ENCODE results near the gene OR2T27. TPM values are rescaled to one million over a fixed set of nuclear protein-coding genes. Genes with fewer than 3 reads are reported as not detected.
"Not testable (repeated sequence)": the region's sequence is repeated elsewhere in the genome, so short reads cannot be mapped to it uniquely, and the experiment has no call there.

Gene OR2T27
- not detected for polyA plus RNA-seq
- long read RNA-seq, donor 1 = 0 reads
- long read RNA-seq, donor 2 = 0 reads
- long read RNA-seq, donor 3 = 0 reads
- long read RNA-seq, donor 4 = 0 reads
- long read RNA-seq, donor 5 = 0 reads
- long read RNA-seq, donor 6 = 0 reads
- long read RNA-seq, donor 7 = 0 reads
- long read RNA-seq, donor 8 = 0 reads
- long read RNA-seq, donor 9 = 0 reads
- long read RNA-seq, donor 10 = 0 reads

GRCh38 chr1:248655354-248655753, at the start of gene OR2T27:
Gene OR2T27, minus strand, starts transcription at chr1:248655528. Its CDS starts 4,644 bp downstream, at chr1:248650884.
- H3K27me3 ChIP-seq (ENCODE audit: control insufficient read depth in 3 of 3, insufficient read depth in 3 of 3, low read length in 3 of 3); H3K4me1 ChIP-seq (ENCODE audit: control insufficient read depth in 3 of 3, insufficient read depth in 2 of 3, low read depth in 1 of 3, low read length in 2 of 3); H3K9me3 ChIP-seq (ENCODE audit: control insufficient read depth in 2 of 2, insufficient read depth in 1 of 2, low read depth in 1 of 2, low read length in 1 of 2); H3K4me3 ChIP-seq (ENCODE audit: low read depth in 1 of 3, low read length in 3 of 3); H3K36me3 ChIP-seq (ENCODE audit: control insufficient read depth in 3 of 3, insufficient read depth in 2 of 3, low read depth in 1 of 3, low read length in 3 of 3); FAIRE-seq; H3K27ac ChIP-seq (ENCODE audit: low read depth in 1 of 3, low read length in 2 of 3); DNase-seq: not testable (repeated sequence)
- 77 to 100% methylated on average over 1 to 3 of the region's 3 CpGs; no CpG with 5 or more reads in 1 of the 3 donors for WGBS, 3 donors

- no peak for FAIRE-seq
- WGBS, 3 donors = 14 to 58% (median 25%) methylated on average over 2 of the region's 2 CpGs
Observed at GRCh38 chr1:248704606-248705005, 49.3 kb upstream of the OR2T27 start.

GRCh38 chr1:248703674-248704073, 48.3 kb upstream of the OR2T27 start:
- Histone ChIP-seq H3K27me3 (ENCODE audit: control insufficient read depth in 3 of 3, insufficient read depth in 3 of 3, low read length in 3 of 3) (no peaks in the 10 kb centered on the region), H3K4me3 (ENCODE audit: low read depth in 1 of 3, low read length in 3 of 3) (no peak overlapping the region), H3K36me3 (ENCODE audit: control insufficient read depth in 3 of 3, insufficient read depth in 2 of 3, low read depth in 1 of 3, low read length in 3 of 3) (no peaks in the 10 kb centered on the region), H3K27ac (ENCODE audit: low read depth in 1 of 3, low read length in 2 of 3) (no peak overlapping the region), H3K4me1 (ENCODE audit: control insufficient read depth in 3 of 3, insufficient read depth in 2 of 3, low read depth in 1 of 3, low read length in 2 of 3) (peaks cover 0 to 2% (median 0%) of the 10 kb centered on the region in 3 donors), H3K9me3 (ENCODE audit: control insufficient read depth in 2 of 2, insufficient read depth in 1 of 2, low read depth in 1 of 2, low read length in 1 of 2) (peaks cover 0 to 16% of the 10 kb centered on the region in 2 donors)
- WGBS, 3 donors = 30 to 55% (median 41%) methylated on average over 2 of the region's 2 CpGs
- FAIRE-seq = no peak
- peak in 1 of 2 donors; percentile 25 for DNase-seq

More at GRCh38 chr1:248704606-248705005, 49.3 kb upstream of the OR2T27 start:
- DNase-seq = peak; percentile 60 to 93
- Histone ChIP-seq H3K27me3 (ENCODE audit: control insufficient read depth in 3 of 3, insufficient read depth in 3 of 3, low read length in 3 of 3) (no peaks in the 10 kb centered on the region), H3K27ac (ENCODE audit: low read depth in 1 of 3, low read length in 2 of 3) (peak overlapping the region in 2 of 3 donors; percentile 9 to 39), H3K4me1 (ENCODE audit: control insufficient read depth in 3 of 3, insufficient read depth in 2 of 3, low read depth in 1 of 3, low read length in 2 of 3) (peaks cover 0 to 2% (median 0%) of the 10 kb centered on the region in 3 donors), H3K4me3 (ENCODE audit: low read depth in 1 of 3, low read length in 3 of 3) (no peak overlapping the region), H3K9me3 (ENCODE audit: control insufficient read depth in 2 of 2, insufficient read depth in 1 of 2, low read depth in 1 of 2, low read length in 1 of 2) (peaks cover 0 to 16% of the 10 kb centered on the region in 2 donors), H3K36me3 (ENCODE audit: control insufficient read depth in 3 of 3, insufficient read depth in 2 of 3, low read depth in 1 of 3, low read length in 3 of 3) (no peaks in the 10 kb centered on the region)

- peaks cover 0 to 16% of the 10 kb centered on the region in 2 donors for H3K9me3 ChIP-seq (ENCODE audit: control insufficient read depth in 2 of 2, insufficient read depth in 1 of 2, low read depth in 1 of 2, low read length in 1 of 2)
- DNase-seq (no peak), FAIRE-seq (no peak)
- H3K4me3 ChIP-seq (ENCODE audit: low read depth in 1 of 3, low read length in 3 of 3) = no peak within 1 kb of the TSS
- H3K4me1 ChIP-seq (ENCODE audit: control insufficient read depth in 3 of 3, insufficient read depth in 2 of 3, low read depth in 1 of 3, low read length in 2 of 3) = peaks cover 0 to 2% (median 0%) of the 10 kb centered on the region in 3 donors
- H3K36me3 ChIP-seq (ENCODE audit: control insufficient read depth in 3 of 3, insufficient read depth in 2 of 3, low read depth in 1 of 3, low read length in 3 of 3) = no peaks in the 10 kb centered on the region
- H3K27me3 ChIP-seq (ENCODE audit: control insufficient read depth in 3 of 3, insufficient read depth in 3 of 3, low read length in 3 of 3) = no peaks in the 10 kb centered on the region
- H3K27ac ChIP-seq (ENCODE audit: low read depth in 1 of 3, low read length in 2 of 3) = no peak within 1 kb of the TSS
- WGBS, 3 donors = 65 to 82% (median 71%) methylated on average over 1 of the region's 1 CpG
Observed at GRCh38 chr1:248702714-248703113, 47.4 kb upstream of the OR2T27 start, which contains the start of gene OR14I1. Gene OR14I1, minus strand, starts transcription at chr1:248702766.

- WGBS, 3 donors = 60 to 71% (median 67%) methylated on average over 1 of the region's 1 CpG
Observed at GRCh38 chr1:248699099-248699498, 43.8 kb upstream of the OR2T27 start.

GRCh38 chr1:248697907-248698306, 42.6 kb upstream of the OR2T27 start:
- Histone ChIP-seq H3K27ac (ENCODE audit: low read depth in 1 of 3, low read length in 2 of 3) (no peak overlapping the region), H3K4me3 (ENCODE audit: low read depth in 1 of 3, low read length in 3 of 3) (no peak overlapping the region), H3K4me1 (ENCODE audit: control insufficient read depth in 3 of 3, insufficient read depth in 2 of 3, low read depth in 1 of 3, low read length in 2 of 3) (peaks cover 0 to 5% (median 0%) of the 10 kb centered on the region in 3 donors), H3K36me3 (ENCODE audit: control insufficient read depth in 3 of 3, insufficient read depth in 2 of 3, low read depth in 1 of 3, low read length in 3 of 3) (no peaks in the 10 kb centered on the region), H3K27me3 (ENCODE audit: control insufficient read depth in 3 of 3, insufficient read depth in 3 of 3, low read length in 3 of 3) (peaks cover 0 to 2% (median 0%) of the 10 kb centered on the region in 3 donors), H3K9me3 (ENCODE audit: control insufficient read depth in 2 of 2, insufficient read depth in 1 of 2, low read depth in 1 of 2, low read length in 1 of 2) (no peaks in the 10 kb centered on the region)
- 57 to 74% (median 66%) methylated on average over 6 of the region's 6 CpGs for WGBS, 3 donors
- DNase-seq = peak in 1 of 2 donors; percentile 33
- no peak for FAIRE-seq

More at GRCh38 chr1:248699099-248699498, 43.8 kb upstream of the OR2T27 start:
- H3K27ac ChIP-seq (ENCODE audit: low read depth in 1 of 3, low read length in 2 of 3) = no peak overlapping the region
- no peak for DNase-seq
- H3K9me3 ChIP-seq (ENCODE audit: control insufficient read depth in 2 of 2, insufficient read depth in 1 of 2, low read depth in 1 of 2, low read length in 1 of 2) = no peaks in the 10 kb centered on the region
- no peak for FAIRE-seq
- no peaks in the 10 kb centered on the region for H3K36me3 ChIP-seq (ENCODE audit: control insufficient read depth in 3 of 3, insufficient read depth in 2 of 3, low read depth in 1 of 3, low read length in 3 of 3)
- no peaks in the 10 kb centered on the region for H3K27me3 ChIP-seq (ENCODE audit: control insufficient read depth in 3 of 3, insufficient read depth in 3 of 3, low read length in 3 of 3)
- H3K4me3 ChIP-seq (ENCODE audit: low read depth in 1 of 3, low read length in 3 of 3) = no peak overlapping the region
- H3K4me1 ChIP-seq (ENCODE audit: control insufficient read depth in 3 of 3, insufficient read depth in 2 of 3, low read depth in 1 of 3, low read length in 2 of 3) = peaks cover 0 to 3% (median 0%) of the 10 kb centered on the region in 3 donors

GRCh38 chr1:248696774-248697173, 41.4 kb upstream of the OR2T27 start:
- Histone ChIP-seq H3K9me3 (ENCODE audit: control insufficient read depth in 2 of 2, insufficient read depth in 1 of 2, low read depth in 1 of 2, low read length in 1 of 2) (peaks cover 1 to 6% of the 10 kb centered on the region in 2 donors), H3K36me3 (ENCODE audit: control insufficient read depth in 3 of 3, insufficient read depth in 2 of 3, low read depth in 1 of 3, low read length in 3 of 3) (no peaks in the 10 kb centered on the region), H3K4me1 (ENCODE audit: control insufficient read depth in 3 of 3, insufficient read depth in 2 of 3, low read depth in 1 of 3, low read length in 2 of 3) (peaks cover 0 to 5% (median 0%) of the 10 kb centered on the region in 3 donors), H3K27ac (ENCODE audit: low read depth in 1 of 3, low read length in 2 of 3) (no peak overlapping the region), H3K4me3 (ENCODE audit: low read depth in 1 of 3, low read length in 3 of 3) (no peak overlapping the region), H3K27me3 (ENCODE audit: control insufficient read depth in 3 of 3, insufficient read depth in 3 of 3, low read length in 3 of 3) (peaks cover 0 to 4% (median 0%) of the 10 kb centered on the region in 3 donors)
- WGBS, 3 donors = 84 to 93% (median 90%) methylated on average over 3 of the region's 3 CpGs
- DNase-seq = no peak
- FAIRE-seq = no peak

GRCh38 chr1:248696261-248696660, 40.9 kb upstream of the OR2T27 start:
- no peaks in the 10 kb centered on the region for H3K36me3 ChIP-seq (ENCODE audit: control insufficient read depth in 3 of 3, insufficient read depth in 2 of 3, low read depth in 1 of 3, low read length in 3 of 3)
- FAIRE-seq (no peak), DNase-seq (peak; percentile 67 to 71)
- H3K9me3 ChIP-seq (ENCODE audit: control insufficient read depth in 2 of 2, insufficient read depth in 1 of 2, low read depth in 1 of 2, low read length in 1 of 2) = peaks cover 1 to 10% of the 10 kb centered on the region in 2 donors
- WGBS, 3 donors = 26 to 60% (median 39%) methylated on average over 3 of the region's 3 CpGs
- H3K4me1 ChIP-seq (ENCODE audit: control insufficient read depth in 3 of 3, insufficient read depth in 2 of 3, low read depth in 1 of 3, low read length in 2 of 3) = peaks cover 0 to 5% (median 0%) of the 10 kb centered on the region in 3 donors
- H3K27ac ChIP-seq (ENCODE audit: low read depth in 1 of 3, low read length in 2 of 3) = no peak overlapping the region
- peaks cover 0 to 4% (median 0%) of the 10 kb centered on the region in 3 donors for H3K27me3 ChIP-seq (ENCODE audit: control insufficient read depth in 3 of 3, insufficient read depth in 3 of 3, low read length in 3 of 3)
- no peak overlapping the region for H3K4me3 ChIP-seq (ENCODE audit: low read depth in 1 of 3, low read length in 3 of 3)

Measured in small intestine (tissue), 16 donors.